ENCODE results near the gene FILIP1.

DNA sequence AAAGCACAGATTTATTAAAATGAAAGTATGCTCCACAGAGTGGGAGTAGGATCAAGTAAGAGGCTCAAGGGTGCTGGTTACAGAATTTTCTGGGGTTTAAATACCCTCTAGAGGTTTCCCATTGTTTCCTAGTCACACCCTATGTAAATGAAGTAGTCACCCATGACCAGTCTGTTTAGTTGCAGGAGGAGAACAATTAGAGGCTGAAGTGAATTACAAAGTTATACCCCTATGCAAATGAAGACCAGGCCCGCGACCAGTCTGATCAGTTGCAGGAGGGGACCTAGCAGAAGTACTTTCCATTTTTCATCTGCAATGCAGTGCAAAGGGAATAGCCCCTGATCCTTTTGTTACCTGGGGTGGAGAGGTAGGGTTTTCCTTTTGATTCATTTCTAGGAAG is 11.8 kb upstream of the FILIP1 start:
- TF ChIP-seq, protein P1, sequence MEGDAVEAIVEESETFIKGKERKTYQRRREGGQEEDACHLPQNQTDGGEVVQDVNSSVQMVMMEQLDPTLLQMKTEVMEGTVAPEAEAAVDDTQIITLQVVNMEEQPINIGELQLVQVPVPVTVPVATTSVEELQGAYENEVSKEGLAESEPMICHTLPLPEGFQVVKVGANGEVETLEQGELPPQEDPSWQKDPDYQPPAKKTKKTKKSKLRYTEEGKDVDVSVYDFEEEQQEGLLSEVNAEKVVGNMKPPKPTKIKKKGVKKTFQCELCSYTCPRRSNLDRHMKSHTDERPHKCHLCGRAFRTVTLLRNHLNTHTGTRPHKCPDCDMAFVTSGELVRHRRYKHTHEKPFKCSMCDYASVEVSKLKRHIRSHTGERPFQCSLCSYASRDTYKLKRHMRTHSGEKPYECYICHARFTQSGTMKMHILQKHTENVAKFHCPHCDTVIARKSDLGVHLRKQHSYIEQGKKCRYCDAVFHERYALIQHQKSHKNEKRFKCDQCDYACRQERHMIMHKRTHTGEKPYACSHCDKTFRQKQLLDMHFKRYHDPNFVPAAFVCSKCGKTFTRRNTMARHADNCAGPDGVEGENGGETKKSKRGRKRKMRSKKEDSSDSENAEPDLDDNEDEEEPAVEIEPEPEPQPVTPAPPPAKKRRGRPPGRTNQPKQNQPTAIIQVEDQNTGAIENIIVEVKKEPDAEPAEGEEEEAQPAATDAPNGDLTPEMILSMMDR (IDR thresholded peaks at IDR 0.05), result no peak
- TF ChIP-seq POLR2A (IDR thresholded peaks at IDR 0.05), result no peak

Measured in ovary (tissue), 3 donors.